MCF 10A (cell line): Measurements from ENCODE around the gene UBR4. TPM values are rescaled to one million over a fixed set of nuclear protein-coding genes. Genes with fewer than 3 reads are reported as not detected.
A peak's percentile ranks its signal among the peaks of the same experiment; 100 is the strongest.

Experiments used
- BruUV-seq: library from RNA; stranded (reverse); fragments of 400-500 nt; replicated peaks from 2 replicates; lab custom pipeline; 2021; lab: Mats Ljungman, UMichigan
- CTCF ChIA-PET: fragments of 300-600 bp; sonication (Branson Sonifier 250); formaldehyde crosslinking; extraction: SDS; loops from one replicate; lab custom pipeline; 2021; ENCODE audit warnings: antibody characterized with exemption, inconsistent platforms; lab: Yijun Ruan, JAX
- POLR2A ChIA-PET: fragments of 300-600, 350-650 bp; sonication (Branson Sonifier 250); formaldehyde crosslinking; extraction: SDS; loops from one replicate; lab custom pipeline; 2020; ENCODE audit warnings: antibody characterized with exemption, inconsistent platforms; lab: Yijun Ruan, JAX
- DNase-seq: peaks from one replicate; pipeline ENCODE4 v3.0.0-alpha.2; 2018; ENCODE audit not compliant: unreplicated experiment
- H3K27ac Mint-ChIP-seq: one replicate; pipeline ENCODE4 v1.8.0; 2022; ENCODE audit warnings: mild to moderate bottlenecking, low read depth, mixed read lengths; ENCODE audit not compliant: unreplicated experiment
- H3K27me3 Mint-ChIP-seq: one replicate; pipeline ENCODE4 v1.8.0; 2022; ENCODE audit warnings: mixed read lengths; ENCODE audit not compliant: insufficient read depth, unreplicated experiment
- H3K36me3 Mint-ChIP-seq: one replicate; pipeline ENCODE4 v1.8.0; 2022; ENCODE audit warnings: mild to moderate bottlenecking, moderate library complexity, mixed read lengths; ENCODE audit not compliant: insufficient read depth, unreplicated experiment
- H3K4me1 Mint-ChIP-seq: one replicate; pipeline ENCODE4 v1.8.0; 2022; ENCODE audit warnings: mixed read lengths; ENCODE audit not compliant: insufficient read depth, unreplicated experiment
- H3K4me3 Mint-ChIP-seq: one replicate; pipeline ENCODE4 v1.8.0; 2022; ENCODE audit warnings: mild to moderate bottlenecking, moderate library complexity, mixed read lengths; ENCODE audit not compliant: unreplicated experiment
- H3K9me3 Mint-ChIP-seq: one replicate; pipeline ENCODE4 v1.8.0; 2022; ENCODE audit warnings: mixed read lengths; ENCODE audit not compliant: unreplicated experiment
- intact Hi-C: fragments of 100-400 bp; cut with micrococcal nuclease; formaldehyde crosslinking; loops from 2 replicates; pipeline ENCODE4 v1.14.1; 2022
- total RNA-seq: library from RNA; stranded (reverse); gene quantifications from 2 replicates; pipeline ENCODE4 v1.2.3, GENCODE V29; 2022
- TF ChIP-seq, protein P1 (sequence below): fragments of 200-600 bp; IDR thresholded peaks from one replicate; pipeline ENCODE4 v1.8.0; 2022; ENCODE audit warnings: antibody characterized with exemption, mild to moderate bottlenecking; ENCODE audit not compliant: unreplicated experiment

The UBR4 gene
- total RNA-seq, 1 experiment from 2014 or later = 154 TPM

DNA sequence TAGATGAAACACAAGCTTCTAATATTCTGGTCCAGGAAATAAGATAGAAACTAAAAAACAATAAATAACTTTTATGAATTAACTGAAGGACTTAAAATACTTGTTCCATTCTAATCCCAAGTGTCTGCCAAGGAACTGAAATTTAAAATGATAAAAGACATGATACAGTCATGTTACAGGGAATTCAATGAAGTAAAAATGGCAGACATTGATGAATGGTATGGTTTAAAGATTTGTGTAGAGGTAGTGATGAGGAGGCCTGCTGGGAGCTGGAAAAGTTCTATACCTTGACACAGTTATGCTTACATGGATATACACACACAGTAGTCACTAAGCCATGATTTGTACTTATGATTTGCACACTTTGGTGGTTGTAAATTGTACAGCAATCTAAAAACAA, 2.1 kb upstream of the UBR4 start:
- ChIA-PET POLR2A (interaction anchor here (0.7 to 2.3 kb wide), 4 partner anchors 11 to 256 kb away, joined by 3 to 11 read pairs (median 5); partner anchors contain the start of genes EMC1, IFFO2 and MRTO4), CTCF (interaction anchor here (0.7 kb wide), 1 partner anchor 14 kb away, joined by 4 read pairs; no protein-coding TSS in a partner anchor)
- intact Hi-C loops = no loop called here
- H3K27ac Mint-ChIP-seq = peak overlapping the region; percentile 16
- H3K4me1 Mint-ChIP-seq = peaks cover 15% of the 10 kb centered on the region
- H3K27me3 Mint-ChIP-seq = no peaks in the 10 kb centered on the region
- no peak overlapping the region for H3K4me3 Mint-ChIP-seq
- DNase-seq = no peak
- peaks cover 37% of the 10 kb centered on the region for H3K36me3 Mint-ChIP-seq
- TF ChIP-seq, protein P1, sequence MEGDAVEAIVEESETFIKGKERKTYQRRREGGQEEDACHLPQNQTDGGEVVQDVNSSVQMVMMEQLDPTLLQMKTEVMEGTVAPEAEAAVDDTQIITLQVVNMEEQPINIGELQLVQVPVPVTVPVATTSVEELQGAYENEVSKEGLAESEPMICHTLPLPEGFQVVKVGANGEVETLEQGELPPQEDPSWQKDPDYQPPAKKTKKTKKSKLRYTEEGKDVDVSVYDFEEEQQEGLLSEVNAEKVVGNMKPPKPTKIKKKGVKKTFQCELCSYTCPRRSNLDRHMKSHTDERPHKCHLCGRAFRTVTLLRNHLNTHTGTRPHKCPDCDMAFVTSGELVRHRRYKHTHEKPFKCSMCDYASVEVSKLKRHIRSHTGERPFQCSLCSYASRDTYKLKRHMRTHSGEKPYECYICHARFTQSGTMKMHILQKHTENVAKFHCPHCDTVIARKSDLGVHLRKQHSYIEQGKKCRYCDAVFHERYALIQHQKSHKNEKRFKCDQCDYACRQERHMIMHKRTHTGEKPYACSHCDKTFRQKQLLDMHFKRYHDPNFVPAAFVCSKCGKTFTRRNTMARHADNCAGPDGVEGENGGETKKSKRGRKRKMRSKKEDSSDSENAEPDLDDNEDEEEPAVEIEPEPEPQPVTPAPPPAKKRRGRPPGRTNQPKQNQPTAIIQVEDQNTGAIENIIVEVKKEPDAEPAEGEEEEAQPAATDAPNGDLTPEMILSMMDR = no peak
- H3K9me3 Mint-ChIP-seq = no peaks in the 10 kb centered on the region
- no TSS peak for BruUV-seq

DNA sequence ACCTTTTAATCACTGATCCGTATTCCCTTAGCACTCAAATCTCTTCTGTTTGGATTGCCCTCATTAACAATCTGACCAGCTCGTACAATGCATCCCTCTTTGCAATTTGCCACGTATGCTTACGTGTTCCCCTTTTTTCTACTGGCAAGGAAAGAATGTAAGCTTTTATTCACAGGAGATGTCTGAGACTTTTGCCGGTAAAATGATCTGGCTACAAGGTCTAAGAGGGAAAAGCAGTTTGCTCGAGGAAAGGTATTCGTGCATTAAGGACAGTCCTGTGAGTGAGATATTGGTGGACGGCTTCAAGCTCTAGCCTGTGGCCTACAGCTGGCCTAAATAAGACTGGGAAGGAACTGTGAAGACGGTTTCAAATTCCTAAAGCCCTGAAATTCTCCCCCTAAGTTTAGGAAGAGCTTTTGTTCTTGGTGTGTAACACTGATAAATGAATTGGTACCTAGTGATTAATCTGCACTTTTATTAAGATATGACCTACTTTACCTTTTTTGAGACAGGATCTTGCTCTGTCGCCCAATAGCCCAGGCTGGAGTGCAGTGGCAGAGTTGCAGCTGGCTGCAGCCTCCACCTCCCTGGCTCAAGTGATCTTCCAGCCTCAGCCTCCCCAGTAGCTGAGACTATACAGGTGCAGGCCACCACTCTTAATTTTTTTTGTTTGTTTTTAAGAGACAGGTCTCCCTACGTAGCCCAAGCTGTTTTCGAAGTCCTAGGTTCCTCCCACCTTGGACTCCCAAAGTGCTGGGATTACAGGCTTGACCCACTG, 895 bp upstream of the UBR4 start:
- H3K27ac Mint-ChIP-seq = peak overlapping the region; percentile 94
- no peaks in the 10 kb centered on the region for H3K9me3 Mint-ChIP-seq
- TSS peak; percentile 69 for BruUV-seq
- H3K27me3 Mint-ChIP-seq = no peaks in the 10 kb centered on the region
- peak overlapping the region; percentile 79 for H3K4me3 Mint-ChIP-seq
- ChIA-PET POLR2A (interaction anchor here (0.5 to 3.6 kb wide), 19 partner anchors 8 to 1885 kb away, joined by 3 to 18 read pairs (median 3); partner anchors contain the start of genes EMC1, IFFO2 and MRTO4), CTCF (interaction anchor here (0.6 to 1.1 kb wide), 3 partner anchors 41 to 599 kb away, joined by 3 to 5 read pairs (median 3); partner anchors contain the start of genes EMC1 and MRTO4)
- H3K4me1 Mint-ChIP-seq = peaks cover 20% of the 10 kb centered on the region
- intact Hi-C loops = no loop called here
- TF ChIP-seq, protein P1 = no peak
- DNase-seq = no peak
- peaks cover 36% of the 10 kb centered on the region for H3K36me3 Mint-ChIP-seq

DNA sequence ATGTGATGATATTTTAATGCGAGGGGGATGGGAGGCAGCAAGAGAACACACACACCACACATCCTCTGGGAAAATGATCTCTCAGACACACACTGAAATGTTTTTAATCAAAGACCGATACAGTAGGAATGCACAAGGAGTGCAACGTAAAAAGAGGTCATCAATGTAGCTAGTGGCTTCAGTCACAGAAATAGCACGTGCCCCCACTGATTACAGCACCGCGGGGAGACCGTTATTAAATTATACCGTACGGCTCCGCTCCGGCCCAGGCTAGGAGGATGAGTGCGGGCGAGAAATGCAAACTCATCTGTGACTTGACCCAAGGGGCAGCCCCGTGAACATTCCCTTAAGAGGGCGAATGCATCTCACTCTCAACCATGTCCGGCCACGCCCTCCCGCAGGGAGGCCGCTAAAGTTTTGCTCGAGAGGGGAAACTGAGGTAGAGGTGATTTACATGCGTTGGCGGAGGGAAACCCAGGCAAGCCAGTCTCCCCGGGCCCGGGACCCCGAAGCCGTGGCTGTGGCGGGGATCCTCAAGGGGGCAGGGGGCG, 552 bp downstream of the UBR4 start:
- H3K27me3 Mint-ChIP-seq = no peaks in the 10 kb centered on the region
- H3K9me3 Mint-ChIP-seq = no peaks in the 10 kb centered on the region
- intact Hi-C loops = no loop called here
- peaks cover 22% of the 10 kb centered on the region for H3K36me3 Mint-ChIP-seq
- POLR2A ChIA-PET = interaction anchor here (0.6 to 3.6 kb wide), 13 partner anchors 8 to 437 kb away, joined by 3 to 18 read pairs (median 4); partner anchors contain the start of genes EMC1 and MRTO4
- BruUV-seq = TSS peak; percentile 39
- CTCF ChIA-PET = interaction anchor here (0.6 to 1.2 kb wide), 2 partner anchors 322 to 612 kb away, joined by 3 read pairs; no protein-coding TSS in a partner anchor
- DNase-seq = peak; percentile 41
- TF ChIP-seq, protein P1 = no peak
- H3K4me1 Mint-ChIP-seq = peaks cover 31% of the 10 kb centered on the region
- H3K27ac Mint-ChIP-seq = peak overlapping the region; percentile 94
- H3K4me3 Mint-ChIP-seq = peak overlapping the region; percentile 79
